Gastroesophageal sphincter (tissue), 4 donors: ENCODE measurements around the gene GJD2. TPM values are rescaled to one million over a fixed set of nuclear protein-coding genes. Genes with fewer than 3 reads are reported as not detected.

Experiments used
- ATAC-seq: fragments of 150-250 bp; one replicate; pipeline ENCODE4 v1.9.1; 2016; ENCODE audit warnings: mild to moderate bottlenecking, moderate library complexity
- H3K27ac ChIP-seq, 4 donors: fragments of 200-600 bp; sonication (generic) in 3 of 4; 1 replicate in 3 of 4; 2 replicates in 1 of 4; pipeline ENCODE4 v1.5.1; 2016 to 2019
- H3K27me3 ChIP-seq: fragments of 200-600 bp; sonication (generic); one replicate; pipeline ENCODE4 v1.5.1; 2019
- H3K36me3 ChIP-seq, 2 donors: fragments of 200-600 bp; sonication (generic); one replicate each; pipeline ENCODE4 v1.5.1; 2019; ENCODE audit warnings: control low read depth in 1 of 2
- H3K4me1 ChIP-seq, 3 donors: fragments of 200-600 bp; sonication (generic); 1 replicate in 2 of 3; 2 replicates in 1 of 3; pipeline ENCODE4 v1.5.1; 2016 to 2019; ENCODE audit warnings: control low read depth in 2 of 3
- H3K4me3 ChIP-seq, 2 donors: fragments of 200-600 bp; sonication (generic); one replicate each; pipeline ENCODE4 v1.5.1; 2019; ENCODE audit warnings: mild to moderate bottlenecking in 1 of 2, moderate library complexity in 1 of 2
- H3K9me3 ChIP-seq, 3 donors: fragments of 200-600 bp; sonication (generic); one replicate each; pipeline ENCODE4 v1.5.1; 2017 to 2019; ENCODE audit warnings: control low read depth in 2 of 3
- EP300 ChIP-seq: sonication (generic); formaldehyde crosslinking; IDR thresholded peaks from one replicate; pipeline ENCODE4 v1.6.1; 2017; ENCODE audit warnings: antibody characterized with exemption, mild to moderate bottlenecking
- POLR2A ChIP-seq, 2 donors: fragments of 450-650 bp; IDR thresholded peaks; one replicate each; pipeline ENCODE4 v1.6.1; 2017; ENCODE audit warnings: antibody characterized with exemption in 2 of 2, mild to moderate bottlenecking in 2 of 2, moderate library complexity in 1 of 2
- POLR2AphosphoS5 ChIP-seq: sonication (generic); formaldehyde crosslinking; IDR thresholded peaks from one replicate; pipeline ENCODE4 v1.6.1; 2017; ENCODE audit warnings: antibody characterized with exemption
- WGBS, 2 donors: methylation state at CpG; one replicate each; pipeline ENCODE4 v1.1.5; 2018; ENCODE audit warnings: low coverage in 1 of 2; 5-methylcytosine and 5-hydroxymethylcytosine counted together
- total RNA-seq, 4 donors: library from RNA; depleted of rRNA; stranded (reverse); fragments of >200 nt; gene quantifications; one replicate each; pipeline ENCODE4 v1.1.0, GENCODE V29; 2016
- TF ChIP-seq, protein P1 (sequence below), 4 experiments: fragments of 200-600 bp in 2 of 4; fragments of 450-650 bp in 2 of 4; sonication (generic) in 1 of 4; IDR thresholded peaks; one replicate each; pipeline ENCODE4 v1.5.1; 2017 to 2019; ENCODE audit warnings: antibody characterized with exemption in 4 of 4, mild to moderate bottlenecking in 2 of 4, moderate library complexity in 2 of 4

GJD2 gene
- total RNA-seq, 4 donors from 2014 or later = not detected

DNA sequence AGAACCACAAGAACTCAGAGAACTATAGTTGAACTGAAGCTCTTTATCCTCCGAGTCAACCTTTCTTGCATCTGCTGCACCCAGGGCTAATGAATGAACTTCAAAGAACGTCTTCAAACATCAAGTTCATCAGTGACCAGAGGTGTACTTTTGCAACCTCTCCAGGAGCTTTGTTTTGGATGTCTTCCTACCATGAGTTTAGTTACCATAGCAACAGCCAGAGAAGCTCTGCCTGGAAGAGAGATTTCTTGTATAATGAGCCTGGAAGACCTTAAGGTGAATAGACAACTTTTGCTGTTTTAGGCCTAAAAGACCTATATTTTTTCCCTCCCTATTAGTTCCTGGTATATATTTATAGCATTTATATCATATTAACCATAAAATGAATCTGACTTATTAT lies 31.4 kb upstream of the GJD2 start:
- Histone ChIP-seq H3K36me3 (no peaks in the 10 kb centered on the region), H3K4me1 (no peaks in the 10 kb centered on the region), H3K27ac (no peak overlapping the region), H3K27me3 (no peaks in the 10 kb centered on the region), H3K9me3 (no peaks in the 10 kb centered on the region), H3K4me3 (no peak overlapping the region)
- ATAC-seq = no peak
- WGBS, 2 donors = 58 to 59% methylated on average over 2 of the region's 2 CpGs
- TF ChIP-seq POLR2A (IDR thresholded peaks at IDR 0.05) (no peak), POLR2AphosphoS5 (no peak), EP300 (no peak)
- TF ChIP-seq, protein P1, sequence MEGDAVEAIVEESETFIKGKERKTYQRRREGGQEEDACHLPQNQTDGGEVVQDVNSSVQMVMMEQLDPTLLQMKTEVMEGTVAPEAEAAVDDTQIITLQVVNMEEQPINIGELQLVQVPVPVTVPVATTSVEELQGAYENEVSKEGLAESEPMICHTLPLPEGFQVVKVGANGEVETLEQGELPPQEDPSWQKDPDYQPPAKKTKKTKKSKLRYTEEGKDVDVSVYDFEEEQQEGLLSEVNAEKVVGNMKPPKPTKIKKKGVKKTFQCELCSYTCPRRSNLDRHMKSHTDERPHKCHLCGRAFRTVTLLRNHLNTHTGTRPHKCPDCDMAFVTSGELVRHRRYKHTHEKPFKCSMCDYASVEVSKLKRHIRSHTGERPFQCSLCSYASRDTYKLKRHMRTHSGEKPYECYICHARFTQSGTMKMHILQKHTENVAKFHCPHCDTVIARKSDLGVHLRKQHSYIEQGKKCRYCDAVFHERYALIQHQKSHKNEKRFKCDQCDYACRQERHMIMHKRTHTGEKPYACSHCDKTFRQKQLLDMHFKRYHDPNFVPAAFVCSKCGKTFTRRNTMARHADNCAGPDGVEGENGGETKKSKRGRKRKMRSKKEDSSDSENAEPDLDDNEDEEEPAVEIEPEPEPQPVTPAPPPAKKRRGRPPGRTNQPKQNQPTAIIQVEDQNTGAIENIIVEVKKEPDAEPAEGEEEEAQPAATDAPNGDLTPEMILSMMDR (IDR thresholded peaks at IDR 0.05) = no peak

DNA sequence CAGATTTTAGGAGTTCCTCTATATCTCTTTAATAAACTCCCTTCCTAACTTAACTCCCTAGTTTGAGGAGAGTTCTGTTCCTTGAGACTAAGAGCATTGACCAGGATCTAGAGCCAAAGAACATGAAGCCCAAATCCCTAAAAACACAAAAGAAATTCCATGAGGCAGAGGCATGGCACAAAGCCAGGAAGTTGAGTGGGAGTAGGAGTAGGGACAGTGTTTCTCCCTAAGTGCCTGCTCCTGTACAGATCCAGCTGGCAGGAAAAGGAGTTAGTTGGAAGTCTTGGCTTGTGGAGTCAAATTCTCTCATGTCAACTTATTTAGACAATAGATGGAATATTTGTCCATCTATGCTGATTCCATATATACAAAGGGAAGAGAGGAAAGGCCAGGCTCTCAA lies 29.2 kb upstream of the GJD2 start:
- H3K9me3 ChIP-seq = no peaks in the 10 kb centered on the region
- no peaks in the 10 kb centered on the region for H3K27me3 ChIP-seq
- H3K27ac ChIP-seq = no peak overlapping the region
- H3K4me1 ChIP-seq = no peaks in the 10 kb centered on the region
- TF ChIP-seq POLR2A (IDR thresholded peaks at IDR 0.05) (no peak), EP300 (no peak)
- TF ChIP-seq, protein P1 (IDR thresholded peaks at IDR 0.05) = no peak
- H3K4me3 ChIP-seq = no peak overlapping the region
- H3K36me3 ChIP-seq = no peaks in the 10 kb centered on the region
- ATAC-seq = no peak

DNA sequence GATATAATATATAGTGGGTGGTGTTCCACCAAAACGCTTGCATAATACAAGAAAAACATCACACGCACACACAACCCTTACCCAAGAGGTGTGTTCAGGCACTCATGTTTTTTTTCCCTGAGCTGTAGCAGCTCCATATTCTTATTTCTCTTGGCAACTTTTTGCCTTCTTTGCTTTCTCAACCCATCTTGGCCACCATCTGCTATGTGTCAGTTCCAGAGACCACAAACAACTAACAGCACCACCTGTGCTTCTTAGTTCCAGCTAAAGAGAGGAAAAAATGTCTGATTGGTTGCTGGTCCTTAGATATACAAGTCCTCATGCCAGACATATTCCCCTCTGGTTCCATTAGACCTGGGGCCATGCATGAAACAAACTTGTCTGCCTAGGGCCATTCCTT lies 28.6 kb upstream of the GJD2 start:
- no peaks in the 10 kb centered on the region for H3K4me1 ChIP-seq
- no peak overlapping the region for H3K4me3 ChIP-seq
- no peak for TF ChIP-seq POLR2A (IDR thresholded peaks at IDR 0.05)
- no peak for TF ChIP-seq POLR2AphosphoS5
- no peak for TF ChIP-seq EP300
- TF ChIP-seq, protein P1 (IDR thresholded peaks at IDR 0.05) = no peak
- H3K27ac ChIP-seq = no peak overlapping the region
- no peaks in the 10 kb centered on the region for H3K9me3 ChIP-seq
- H3K36me3 ChIP-seq = no peaks in the 10 kb centered on the region
- no peak for ATAC-seq
- whole genome bisulfite sequencing, 2 donors = 96 to 100% methylated on average over 1 to 2 of the region's 2 CpGs
- H3K27me3 ChIP-seq = no peaks in the 10 kb centered on the region

DNA sequence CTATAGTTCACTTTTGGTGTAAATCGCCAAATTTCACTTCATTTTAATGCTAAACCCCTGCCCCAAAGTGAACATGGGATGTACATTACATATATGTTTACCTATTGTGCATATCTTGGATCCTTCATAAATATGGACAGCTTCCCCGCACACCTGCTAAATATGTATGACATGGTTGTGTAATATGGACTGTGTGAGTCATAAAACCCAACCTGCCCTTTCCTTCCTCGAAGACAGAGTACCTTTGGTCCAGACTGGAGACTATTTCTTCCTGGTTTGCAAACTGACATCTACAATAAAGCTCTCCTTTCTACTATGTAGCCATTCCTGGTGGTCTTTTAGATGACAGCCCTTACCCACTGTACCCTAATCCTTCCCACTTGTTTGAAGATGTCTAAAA lies 28.1 kb upstream of the GJD2 start:
- Histone ChIP-seq H3K4me3 (no peak overlapping the region), H3K36me3 (no peaks in the 10 kb centered on the region), H3K4me1 (no peaks in the 10 kb centered on the region), H3K9me3 (no peaks in the 10 kb centered on the region), H3K27ac (no peak overlapping the region), H3K27me3 (no peaks in the 10 kb centered on the region)
- WGBS, 2 donors = 73 to 87% methylated on average over 3 of the region's 3 CpGs
- no peak for ATAC-seq
- TF ChIP-seq POLR2AphosphoS5 (no peak), EP300 (no peak), POLR2A (IDR thresholded peaks at IDR 0.05) (no peak)
- TF ChIP-seq, protein P1 (IDR thresholded peaks at IDR 0.05) = no peak

DNA sequence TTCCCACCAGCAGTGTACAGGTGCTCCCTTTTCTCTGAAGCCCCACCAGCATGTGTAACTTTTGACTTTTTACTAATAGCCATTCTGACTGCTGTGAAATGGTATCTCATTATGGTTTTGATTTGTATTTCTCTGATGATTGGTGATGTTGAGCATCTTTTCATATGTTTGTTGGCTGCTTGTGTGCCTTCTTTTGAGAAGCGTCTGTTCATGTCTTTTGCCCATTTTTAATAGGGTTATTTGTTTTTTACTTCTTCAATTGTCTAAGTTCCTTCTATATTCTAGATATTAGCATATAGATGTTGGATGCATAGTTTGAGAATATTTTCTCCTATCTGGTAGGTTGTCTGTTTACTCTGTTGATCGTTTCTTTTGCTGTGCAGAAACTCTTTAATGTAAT lies 25.9 kb upstream of the GJD2 start:
- H3K9me3 ChIP-seq = no peaks in the 10 kb centered on the region

More for the DNA sequence above, 25.9 kb upstream of the GJD2 start:
- no peaks in the 10 kb centered on the region for H3K27me3 ChIP-seq
- no peak overlapping the region for H3K4me3 ChIP-seq
- H3K4me1 ChIP-seq = no peaks in the 10 kb centered on the region
- no peak for ATAC-seq
- no peaks in the 10 kb centered on the region for H3K36me3 ChIP-seq
- no peak overlapping the region for H3K27ac ChIP-seq
- TF ChIP-seq, protein P1 (IDR thresholded peaks at IDR 0.05) = no peak
- TF ChIP-seq EP300 (no peak), POLR2A (IDR thresholded peaks at IDR 0.05) (no peak), POLR2AphosphoS5 (no peak)
- 69 to 100% methylated on average over 2 of the region's 2 CpGs for WGBS, 2 donors
